HG02870 (cell line): Measurements from ENCODE around the gene ABLIM2.
"Not testable (repeated sequence)": the region's sequence is repeated elsewhere in the genome, so short reads cannot be mapped to it uniquely, and the experiment has no call there.

Source experiments
- ATAC-seq: cut with Tn5 transposase; IDR thresholded peaks from one replicate; pipeline ENCODE4 v1.9.1; 2021; ENCODE audit warnings: mild to moderate bottlenecking, moderate library complexity; ENCODE audit not compliant: unreplicated experiment

The ABLIM2 gene

GRCh38 chr4:7922466-7922865, 236.1 kb downstream of the ABLIM2 start:
- no peak for ATAC-seq

- ATAC-seq = no peak
Observed at GRCh38 chr4:7918981-7919380, 239.6 kb downstream of the ABLIM2 start.

GRCh38 chr4:7918187-7918586, 240.4 kb downstream of the ABLIM2 start:
- ATAC-seq = not testable (repeated sequence)

GRCh38 chr4:7917669-7918068, 240.9 kb downstream of the ABLIM2 start:
- no peak for ATAC-seq

GRCh38 chr4:7915875-7916242, 242.8 kb downstream of the ABLIM2 start:
- no peak for ATAC-seq
